Stimulated activated naive CD4-positive, alpha-beta T cell treated with Interleukin-2 at 50 U/mL for 16 hours (primary cell): ENCODE measurements around the gene MYH16.
"Not testable (repeated sequence)": the region's sequence is repeated elsewhere in the genome, so short reads cannot be mapped to it uniquely, and the experiment has no call there.

Experiments
- DNase-seq: peaks from one replicate; lab custom pipeline; 2025; lab: John Stamatoyannopoulos, UW

The MYH16 gene

DNA sequence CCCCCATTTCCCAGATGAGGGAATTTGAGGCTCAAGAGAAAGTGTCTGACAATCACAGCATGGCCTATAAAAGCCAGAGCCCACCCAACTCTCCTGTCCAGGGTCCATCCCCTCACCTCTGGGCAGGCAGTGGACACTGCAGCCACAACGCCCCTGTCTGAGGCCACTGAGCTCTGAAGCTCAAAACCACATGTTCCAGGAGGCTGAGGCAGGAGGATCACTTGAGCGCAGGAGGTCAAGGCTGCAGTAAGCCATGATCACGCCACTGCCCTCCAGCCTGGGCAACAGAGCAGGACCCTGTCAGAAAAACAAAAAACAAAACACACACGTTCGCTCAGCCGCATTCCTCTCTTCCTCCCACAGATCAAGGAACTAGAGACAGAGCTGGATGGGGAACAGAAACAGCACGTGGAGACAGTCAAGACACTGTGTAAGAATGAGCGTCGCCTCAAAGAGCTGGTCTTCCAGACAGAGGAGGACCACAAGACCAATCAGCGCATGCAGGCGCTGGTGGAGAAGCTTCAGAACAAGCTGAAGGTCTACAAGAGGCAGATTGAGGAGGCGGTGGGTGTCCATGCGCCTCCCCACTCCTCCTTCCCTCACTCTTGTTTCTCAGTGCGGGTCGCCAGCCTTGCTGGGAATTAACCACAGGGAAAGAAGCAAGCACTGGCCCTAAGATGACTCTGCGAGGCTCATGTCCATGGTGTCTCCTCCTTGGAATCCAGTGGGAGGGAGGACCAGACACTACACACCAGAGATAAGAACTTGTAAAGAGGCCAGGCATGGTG lies 33.0 kb downstream of the MYH16 start:
- DNase-seq = no peak

DNA sequence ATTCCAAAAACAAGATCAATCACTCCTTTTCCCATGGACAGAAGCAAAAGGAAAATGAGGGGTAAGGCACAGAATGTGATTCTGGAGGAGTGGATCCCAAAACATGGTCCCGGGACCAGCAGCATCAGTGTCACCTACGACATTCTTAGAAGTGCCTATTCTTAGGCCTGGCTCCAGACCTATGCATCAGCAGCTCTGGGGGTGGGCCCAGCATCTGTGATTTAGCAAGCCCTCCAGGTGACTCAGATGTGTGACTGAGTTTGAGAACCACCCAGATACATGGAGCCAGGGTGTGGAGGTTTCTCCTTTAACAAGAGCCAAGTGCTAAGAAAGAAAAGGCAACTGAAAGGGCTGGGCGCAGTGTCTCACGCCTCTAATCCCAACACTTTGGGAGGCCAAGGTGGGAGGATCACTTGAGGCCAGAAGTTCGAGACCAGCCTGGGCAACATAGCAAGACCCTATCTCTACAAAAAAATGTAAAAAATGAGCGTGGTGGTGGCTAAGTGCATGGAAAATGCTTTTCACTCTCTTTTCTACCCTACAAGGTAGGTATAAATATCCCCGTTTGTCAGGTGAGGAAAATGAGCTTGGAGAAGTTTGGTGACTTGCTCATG lies 35.9 kb downstream of the MYH16 start:
- DNase-seq = no peak

DNA sequence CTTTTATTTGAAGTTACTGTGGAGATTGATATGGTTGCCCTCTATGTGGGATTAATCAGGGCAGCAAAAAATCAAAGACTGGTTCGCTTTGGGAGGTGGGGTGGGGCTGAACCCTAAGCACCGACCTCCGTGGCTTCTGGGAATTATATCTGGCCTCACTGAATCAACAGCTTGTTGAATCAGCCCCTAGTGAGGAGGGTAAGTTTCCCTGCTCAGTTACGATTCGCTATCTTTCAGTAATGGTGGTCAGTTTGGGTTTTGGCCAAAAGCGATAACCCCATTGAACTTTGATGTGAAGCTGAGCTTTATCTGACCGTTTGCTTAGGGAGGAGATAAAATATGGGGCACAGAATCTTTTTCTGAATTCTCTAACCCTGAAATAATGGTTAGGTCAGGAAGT lies 36.5 kb downstream of the MYH16 start:
- DNase-seq = no peak

DNA sequence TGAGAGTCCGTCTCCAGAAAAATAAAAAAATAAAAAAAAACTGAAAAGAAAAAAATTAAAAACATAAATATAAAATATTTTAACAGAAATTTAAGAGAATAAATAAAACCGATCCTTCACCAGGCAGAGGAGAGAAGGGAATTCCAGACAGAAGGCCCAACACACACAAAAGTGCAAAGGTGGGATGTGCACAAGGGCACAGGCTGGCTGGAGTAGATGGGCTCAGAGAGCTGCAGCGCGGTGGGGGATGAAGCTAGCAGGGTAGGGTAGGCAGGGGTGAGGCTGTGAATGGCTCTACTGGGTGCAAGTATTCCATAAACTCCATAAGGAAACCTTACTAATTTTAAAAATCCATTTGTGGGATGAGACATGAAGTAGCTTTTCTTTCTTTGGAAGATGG lies 37.4 kb downstream of the MYH16 start:
- DNase-seq = no peak

DNA sequence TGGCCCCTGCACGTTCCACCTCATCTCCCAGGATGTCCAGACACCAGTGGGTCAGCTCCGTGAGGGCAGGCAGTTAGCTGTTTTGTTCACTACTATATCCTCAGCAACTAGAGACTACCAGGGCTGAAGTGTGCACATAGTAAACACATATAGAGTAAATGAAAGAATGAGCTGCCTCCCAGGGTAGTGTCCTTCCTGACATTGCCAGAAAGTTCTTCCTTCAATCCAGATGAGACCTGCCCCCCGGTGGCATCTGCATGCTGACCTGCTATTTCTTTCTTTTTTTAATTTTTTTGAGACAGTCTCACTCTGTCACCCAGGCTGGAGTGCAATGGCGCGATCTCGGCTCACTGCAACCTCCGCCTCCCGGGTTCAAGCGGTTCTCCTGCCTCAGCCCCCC lies 39.1 kb downstream of the MYH16 start:
- DNase-seq = no peak

DNA sequence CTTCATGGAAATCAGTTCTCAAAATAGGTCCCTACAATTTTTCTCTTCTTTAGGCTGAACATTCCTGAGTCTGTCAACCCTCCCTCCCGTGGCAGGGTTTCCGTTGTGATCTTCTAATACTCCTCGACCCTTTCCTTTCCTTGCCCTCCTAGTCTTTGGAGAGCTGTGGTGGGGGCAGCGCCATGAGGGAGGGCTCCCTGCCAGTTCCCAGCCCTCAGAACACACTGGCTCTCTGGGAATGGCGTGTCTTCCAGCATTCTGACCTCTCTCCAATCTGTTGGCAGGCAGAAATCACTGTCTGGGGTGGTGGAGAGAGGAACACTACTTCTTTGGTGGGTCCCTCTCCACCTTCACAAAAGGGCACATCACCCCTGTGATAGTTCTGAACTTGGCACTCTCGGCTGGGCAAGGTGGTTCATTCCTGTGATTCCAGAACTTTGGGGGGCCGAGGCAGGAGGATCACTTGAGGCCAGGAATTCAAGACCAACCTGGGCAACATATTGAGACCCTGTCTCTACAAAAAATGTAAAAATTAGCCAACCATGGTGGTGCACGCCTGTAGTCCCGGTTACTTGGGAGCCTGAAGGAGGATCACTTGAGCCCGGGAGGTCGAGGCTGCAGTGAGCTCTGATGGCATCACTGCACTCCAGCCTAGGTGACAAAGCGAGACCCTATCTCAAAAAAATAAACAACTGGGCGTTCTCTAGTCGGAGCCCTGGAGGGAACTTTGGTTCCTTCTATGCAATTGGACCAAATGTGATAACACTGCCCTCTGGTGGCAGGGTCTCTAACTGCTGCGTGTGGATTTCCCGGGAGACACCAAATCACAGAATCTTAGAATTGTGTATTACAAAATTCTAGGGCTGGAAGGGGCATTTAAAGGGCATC lies 39.9 kb downstream of the MYH16 start:
- DNase-seq = peak; percentile 59

DNA sequence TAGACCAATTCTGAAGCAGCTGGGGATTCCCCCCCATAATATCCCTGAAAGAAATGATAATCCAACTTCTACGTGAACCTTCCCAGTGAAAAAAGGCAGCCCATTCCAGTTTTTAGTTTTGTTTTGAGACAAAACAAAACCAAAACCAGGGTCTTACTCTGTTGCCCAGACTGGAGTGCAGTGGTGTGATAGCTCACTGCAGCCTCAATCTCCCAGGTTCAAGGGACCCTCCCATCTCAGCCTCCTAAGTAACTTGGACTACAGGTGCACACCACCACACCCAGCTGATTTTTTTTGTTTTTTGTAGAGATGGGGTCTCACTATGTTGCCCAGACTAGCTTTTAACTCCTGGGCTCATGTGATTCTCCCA lies 40.5 kb downstream of the MYH16 start:
- DNase-seq = no peak

DNA sequence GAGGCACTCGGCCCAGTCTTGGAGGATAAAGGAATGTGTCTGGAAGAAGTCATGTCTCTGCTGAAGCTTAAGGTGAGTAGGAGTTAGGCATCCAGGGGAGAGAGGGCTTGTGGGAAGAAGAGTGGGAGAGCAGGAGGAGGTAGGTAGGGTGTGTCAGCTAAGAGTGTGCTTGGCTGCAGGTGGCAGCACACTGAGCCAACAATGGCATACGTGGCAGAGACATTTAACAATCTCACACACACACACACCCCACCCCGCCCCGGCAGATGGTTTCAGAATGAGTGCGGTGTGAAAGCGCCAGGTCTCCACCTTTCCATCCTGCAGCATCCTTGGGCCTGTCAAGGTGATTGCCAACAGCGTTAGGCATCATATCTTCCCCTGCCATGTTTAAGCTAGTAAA lies 41.9 kb downstream of the MYH16 start:
- DNase-seq = peak; percentile 7

DNA sequence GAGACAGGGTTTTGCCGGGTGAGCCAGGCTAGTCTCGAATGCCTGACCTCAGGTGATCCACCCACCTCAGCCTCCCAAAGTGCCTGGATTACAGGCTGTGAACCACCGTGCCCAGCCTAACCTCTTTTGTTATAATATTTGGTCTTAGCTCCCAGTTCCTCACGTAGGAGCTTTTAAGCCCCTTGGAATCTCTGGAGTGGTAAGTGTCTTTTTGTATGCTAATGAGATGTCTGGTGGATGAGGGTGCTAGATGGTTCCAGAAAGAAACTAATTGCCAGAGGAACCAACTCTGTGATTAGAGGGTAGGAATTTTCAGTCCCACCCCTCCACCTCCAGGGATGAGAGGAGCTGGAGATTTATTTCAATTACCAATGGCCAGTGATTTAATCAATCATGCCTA lies 47.7 kb downstream of the MYH16 start:
- DNase-seq = no peak

DNA sequence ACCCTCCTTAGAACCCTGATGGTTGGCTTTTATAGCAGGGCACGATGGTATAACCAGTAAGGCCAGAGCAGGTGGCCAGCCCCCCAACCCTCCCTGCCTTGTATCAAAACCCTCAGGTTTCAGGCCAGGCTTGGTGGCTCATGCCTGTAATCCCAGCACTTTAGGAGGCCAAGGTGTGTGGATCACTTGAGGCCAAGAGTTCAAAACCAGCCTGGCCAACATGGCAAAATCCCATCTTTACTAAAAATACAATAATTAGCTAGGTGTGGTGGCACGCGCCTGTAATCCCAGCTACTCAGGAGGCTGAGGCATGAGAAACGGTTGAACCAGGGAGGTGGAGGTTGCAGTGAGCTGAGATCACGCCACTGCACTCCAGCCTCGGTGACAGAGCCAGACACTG lies 50.0 kb downstream of the MYH16 start:
- DNase-seq = not testable (repeated sequence)

DNA sequence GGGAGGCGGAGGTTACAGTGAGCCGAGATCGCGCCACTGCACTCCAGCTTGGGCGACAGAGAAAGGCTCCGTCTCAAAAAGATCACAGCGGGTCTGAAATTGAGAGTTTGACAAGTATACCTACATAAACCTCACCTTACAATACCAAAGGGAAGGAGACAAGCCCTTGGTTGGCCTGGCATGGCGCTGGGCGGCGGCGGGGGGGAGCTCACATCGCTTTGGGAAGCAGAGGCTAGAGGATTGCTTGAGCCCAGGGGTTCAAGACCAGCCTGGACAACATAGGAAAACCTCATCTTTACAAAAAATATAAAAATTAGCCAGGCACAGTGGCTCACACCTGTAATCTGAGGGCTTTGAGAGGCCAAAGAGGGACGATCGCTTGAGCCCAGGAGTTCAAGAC lies 51.9 kb downstream of the MYH16 start:
- no peak for DNase-seq

DNA sequence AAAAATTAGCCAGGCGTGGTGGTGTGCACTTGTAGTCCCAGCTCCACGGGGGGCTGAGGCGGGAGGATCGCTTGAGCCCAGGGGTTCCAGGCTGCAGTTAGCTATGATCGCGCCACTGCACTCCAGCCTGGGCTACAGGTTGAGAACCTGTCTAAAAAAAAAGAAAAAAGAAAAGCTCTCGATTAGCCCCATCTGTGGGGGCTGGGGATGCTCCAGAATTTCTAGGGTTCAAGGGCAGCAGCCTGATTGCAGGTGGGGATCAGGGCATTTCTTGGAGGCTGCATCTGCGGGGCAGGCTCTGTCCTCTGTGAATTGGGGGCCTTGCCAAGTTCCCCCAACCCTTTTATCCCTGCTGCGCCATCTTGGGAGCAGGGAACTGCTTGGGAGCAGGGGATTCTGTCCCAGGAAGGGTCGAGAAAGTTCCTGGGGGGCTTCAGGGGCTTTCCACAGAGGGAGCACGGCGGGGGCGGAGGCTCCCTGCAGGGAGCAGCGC lies 52.4 kb downstream of the MYH16 start:
- no peak for DNase-seq

DNA sequence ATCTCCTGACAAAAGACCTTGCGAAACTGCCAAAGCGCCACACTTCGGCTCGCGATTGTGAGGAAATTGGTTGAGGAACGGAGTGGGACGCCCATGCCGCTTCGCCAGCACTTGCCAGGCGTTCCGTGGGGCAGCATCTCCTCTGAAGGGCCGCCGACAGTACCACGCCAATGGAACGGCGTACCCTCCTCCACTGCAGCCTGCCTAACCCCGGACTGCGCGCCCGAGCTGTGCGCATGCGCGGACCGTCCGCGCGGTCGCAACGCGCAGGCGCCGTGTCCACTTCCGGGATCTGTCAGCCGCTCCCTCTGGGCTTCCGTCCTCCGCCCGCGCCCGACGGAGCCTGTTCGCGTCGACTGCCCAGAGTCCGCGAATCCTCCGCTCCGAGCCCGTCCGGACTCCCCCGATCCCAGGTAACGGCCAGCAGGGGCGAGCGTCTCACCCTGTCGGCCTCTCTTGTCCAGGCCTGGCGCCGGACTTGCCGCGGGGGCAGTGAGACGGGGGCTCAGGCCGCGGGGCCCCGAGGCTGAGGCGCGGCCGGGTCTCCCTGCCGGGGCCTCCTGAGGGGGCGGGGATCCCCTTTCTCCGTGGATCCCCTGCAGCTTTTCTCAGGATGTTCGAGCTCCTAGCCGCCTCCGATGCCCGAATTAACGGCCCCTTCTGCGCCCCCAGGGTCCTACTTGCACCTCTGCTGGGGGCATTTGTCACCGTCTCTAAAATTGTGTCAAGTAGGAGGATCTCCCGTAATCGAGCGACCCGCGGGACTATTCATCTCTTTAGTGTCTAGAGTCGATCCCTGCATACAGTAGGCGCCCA lies 53.2 kb downstream of the MYH16 start, which contains the start of gene ARPC1A:
ARPC1A (plus strand) TSS at position 307 of the 816 bp plus-strand sequence. CDS start 7,456 bp downstream, outside the sequence.
- DNase-seq = peak; percentile 84

DNA sequence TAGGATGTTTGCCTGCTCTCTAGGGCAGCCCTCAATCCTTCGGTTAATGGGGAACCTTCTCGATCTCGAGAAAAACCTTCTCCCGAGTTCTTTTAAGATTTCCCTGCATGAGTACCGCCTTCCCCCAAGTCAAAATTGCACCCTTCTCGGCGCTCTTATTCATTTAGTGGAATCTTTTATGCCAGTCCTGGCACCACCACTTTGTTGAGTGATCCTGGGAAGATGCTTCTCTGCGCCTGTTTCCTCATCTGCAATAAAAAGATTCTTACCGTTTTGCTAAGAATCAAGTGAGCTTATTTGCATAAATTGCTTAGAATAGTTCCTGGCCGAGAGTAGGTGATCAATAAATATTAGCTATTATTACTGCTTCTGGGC lies 53.8 kb downstream of the MYH16 start:
- DNase-seq = no peak

DNA sequence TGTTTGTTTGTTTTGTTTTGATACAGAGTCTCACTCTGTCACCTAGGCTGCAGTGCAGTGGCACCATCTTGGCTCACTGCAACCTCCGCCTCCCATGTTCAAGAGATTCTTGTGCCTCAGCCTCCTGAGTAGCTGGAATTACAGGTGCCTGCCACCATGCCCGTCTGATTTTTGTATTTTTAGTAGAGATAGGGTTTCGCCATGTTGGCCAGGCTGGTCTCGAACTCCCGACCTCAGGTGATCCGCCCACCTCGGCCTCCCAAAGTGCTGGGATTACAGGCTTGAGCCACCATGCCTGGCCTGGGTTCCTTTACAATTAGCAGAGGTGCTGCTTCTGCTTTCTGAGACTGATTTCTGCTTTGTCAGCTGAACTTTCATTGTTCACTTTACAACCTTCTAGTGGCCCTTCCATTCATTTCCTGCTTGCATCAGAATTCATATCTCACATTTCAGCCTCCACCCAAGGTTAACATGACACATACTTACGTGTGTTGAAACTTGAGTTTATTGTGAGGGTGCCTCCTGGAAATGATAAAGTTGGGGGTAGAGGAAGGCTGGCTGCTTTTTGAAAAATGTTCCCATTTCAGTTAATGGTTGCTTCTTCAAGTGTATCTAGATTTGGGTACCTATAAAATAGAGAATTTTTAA lies 57.8 kb downstream of the MYH16 start:
- not testable (repeated sequence) for DNase-seq

DNA sequence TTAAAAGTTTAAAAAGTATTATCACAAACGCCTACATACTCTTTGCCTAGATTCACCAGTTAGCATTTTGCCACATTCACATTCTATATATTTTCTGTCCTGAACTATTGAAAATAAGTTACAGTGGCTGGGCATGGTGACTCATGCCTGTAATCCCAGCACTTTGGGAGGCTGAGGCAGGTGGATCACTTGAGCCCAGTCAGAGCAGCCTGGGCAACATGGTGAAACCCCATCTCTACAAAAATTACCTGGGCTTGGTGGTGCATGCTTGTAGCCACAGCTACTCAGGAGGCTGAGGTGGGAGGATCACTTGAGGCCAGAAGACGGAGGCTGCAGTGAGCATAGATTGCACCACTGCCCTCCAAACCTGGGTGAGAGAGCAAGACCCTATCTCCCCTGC lies 58.4 kb downstream of the MYH16 start:
- no peak for DNase-seq

DNA sequence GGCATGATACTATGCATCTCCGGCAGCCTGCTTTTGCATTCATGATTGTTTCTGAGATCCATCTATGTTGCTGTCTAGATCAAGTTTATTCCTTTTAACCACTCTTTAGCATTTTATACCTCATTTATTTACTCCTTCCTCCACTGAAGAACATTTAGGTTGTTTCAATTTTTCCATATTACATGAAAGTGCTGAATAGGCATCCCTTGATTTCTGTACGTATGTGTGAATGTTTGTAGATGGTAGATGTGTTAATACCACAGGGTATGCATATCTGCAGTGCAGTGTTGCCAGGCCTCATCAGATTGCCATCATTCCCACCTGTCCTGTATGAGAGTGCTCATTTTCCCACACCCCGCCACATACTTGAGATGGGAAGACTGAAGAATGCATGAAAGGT lies 67.0 kb downstream of the MYH16 start:
- DNase-seq = no peak

DNA sequence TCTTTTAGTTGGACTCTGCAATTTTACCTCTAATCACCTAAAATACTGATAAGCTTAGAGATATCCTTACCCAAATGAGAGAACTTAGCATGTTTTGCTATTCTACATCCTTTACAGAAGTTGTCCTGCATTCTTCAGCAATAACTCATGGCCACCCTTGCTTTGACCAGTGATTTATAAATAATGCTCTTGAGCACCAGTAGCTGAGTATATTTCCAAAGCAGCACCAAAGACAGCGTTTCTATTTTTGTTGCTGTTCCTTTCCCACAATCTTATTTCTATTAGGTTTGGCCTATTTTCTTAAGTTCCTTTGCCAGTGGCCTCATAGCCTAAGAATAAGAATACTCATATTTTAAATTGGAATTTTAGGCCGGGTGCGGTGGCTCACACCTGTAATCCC lies 68.0 kb downstream of the MYH16 start:
- DNase-seq = no peak

DNA sequence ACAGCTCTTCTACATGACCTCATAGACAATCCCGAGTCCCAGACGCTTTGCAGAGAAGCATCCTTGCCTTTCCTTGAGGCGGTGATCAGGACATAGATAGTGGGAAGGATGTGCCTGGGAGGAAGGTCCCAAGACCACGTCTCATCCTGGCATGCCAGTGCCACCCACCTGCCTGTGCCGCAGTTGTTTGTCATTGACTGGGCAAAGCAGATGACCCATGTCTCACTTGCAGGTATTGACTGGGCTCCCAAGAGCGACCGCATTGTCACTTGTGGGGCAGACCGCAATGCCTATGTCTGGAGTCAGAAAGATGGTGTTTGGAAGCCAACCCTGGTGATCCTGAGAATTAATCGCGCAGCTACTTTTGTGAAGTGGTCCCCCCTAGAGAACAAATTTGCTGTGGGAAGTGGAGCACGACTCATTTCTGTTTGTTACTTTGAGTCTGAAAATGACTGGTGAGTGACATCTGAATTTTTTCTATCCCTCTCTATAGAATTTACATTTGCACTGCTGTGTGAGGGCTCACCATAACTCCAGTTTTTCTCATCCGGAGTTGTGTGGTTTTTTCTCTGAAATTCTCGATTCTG lies 71.5 kb downstream of the MYH16 start:
- DNase-seq = no peak

DNA sequence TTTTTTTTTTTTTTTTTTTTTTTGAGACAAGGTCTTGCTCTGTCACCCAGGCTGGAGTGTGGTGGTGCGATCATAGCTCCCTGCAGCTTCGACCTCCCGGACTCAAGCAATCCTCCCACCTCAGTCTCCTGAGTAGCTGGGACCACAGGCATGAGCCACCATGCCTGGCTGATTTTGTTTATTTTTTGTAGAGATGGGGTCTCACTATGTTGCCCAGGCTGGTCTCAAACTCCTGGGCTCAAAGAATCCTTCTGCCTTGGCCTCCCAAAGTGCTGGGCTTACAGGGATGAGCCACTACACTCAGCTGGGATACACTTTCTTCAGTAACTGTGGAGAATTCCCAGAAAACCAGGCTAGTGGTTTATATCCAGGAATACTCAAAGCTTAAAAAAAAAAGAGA lies 78.0 kb downstream of the MYH16 start:
- DNase-seq = not testable (repeated sequence)

DNA sequence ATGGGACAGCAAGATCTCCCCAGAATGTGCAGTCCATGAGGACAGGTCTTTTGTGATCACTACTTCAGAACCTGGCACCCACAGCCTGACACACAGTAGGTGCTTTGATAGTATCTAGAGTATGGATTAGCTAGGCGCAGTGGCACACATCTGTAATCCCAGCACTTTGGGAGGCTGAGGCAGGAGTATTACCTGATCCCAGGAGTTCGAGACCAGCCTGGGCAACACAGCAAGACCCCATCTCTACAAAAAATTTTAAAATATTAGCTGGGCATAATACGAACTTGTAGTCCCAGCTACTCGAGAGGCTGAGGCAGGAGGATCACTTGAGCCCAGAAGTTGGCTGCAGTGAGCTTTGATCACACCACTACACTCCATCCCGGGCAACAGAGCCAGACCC lies 79.6 kb downstream of the MYH16 start:
- no peak for DNase-seq
